GM19452 (cell line): ENCODE data around the gene EPM2A.
"Not testable (repeated sequence)": the region's sequence is repeated elsewhere in the genome, so short reads cannot be mapped to it uniquely, and the experiment has no call there.

Source experiments
- ATAC-seq: cut with Tn5 transposase; IDR thresholded peaks from one replicate; pipeline ENCODE4 v1.9.1; 2021; ENCODE audit not compliant: unreplicated experiment

The EPM2A gene

DNA sequence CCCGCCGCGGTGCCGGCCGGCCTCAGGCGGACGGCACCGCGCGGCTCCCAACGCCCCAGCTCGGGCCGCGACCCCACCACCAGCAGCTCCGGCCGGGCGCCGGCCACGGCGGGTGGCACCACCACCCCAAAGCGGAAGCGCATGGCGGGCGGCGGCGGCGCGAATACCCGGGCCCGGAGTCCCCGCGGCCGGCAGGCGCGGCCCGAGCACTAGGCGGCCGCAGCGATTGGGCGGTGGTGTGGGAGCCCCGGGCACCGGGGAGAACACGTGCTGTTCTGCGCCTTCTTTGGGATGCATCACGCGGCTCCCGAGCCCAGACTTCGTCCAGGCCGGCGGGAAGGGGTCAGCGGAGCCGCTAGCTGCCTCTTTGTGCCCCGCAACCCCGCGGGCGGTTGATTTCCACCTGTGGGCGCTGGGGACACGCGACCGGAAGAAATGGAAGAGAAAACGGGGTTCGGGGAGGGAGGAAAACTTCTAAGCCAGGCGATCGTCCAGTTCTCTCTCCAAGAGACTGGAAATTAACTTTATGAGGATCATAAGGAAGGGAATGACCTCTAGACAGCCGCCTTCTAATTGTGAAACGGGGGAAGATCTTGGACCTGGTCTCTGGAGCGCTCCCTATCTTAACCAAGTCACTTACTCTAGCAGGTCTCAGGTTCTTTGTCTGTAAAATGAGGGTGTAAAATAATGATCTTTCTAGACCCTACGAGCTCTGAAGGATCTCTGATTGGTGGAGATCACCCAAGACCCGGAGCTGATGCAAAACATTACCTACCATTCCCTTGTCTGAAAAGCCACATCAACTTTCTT, at the start of gene EPM2A:
TSS of gene EPM2A (minus strand) at position 165 of the 810 bp plus-strand sequence. CDS start at position 143, 22 bp downstream.
- ATAC-seq, result peak; percentile 63

GRCh38 chr6:145784683-145785082, 49.4 kb upstream of the EPM2A start:
- peak; percentile 92 for ATAC-seq

DNA sequence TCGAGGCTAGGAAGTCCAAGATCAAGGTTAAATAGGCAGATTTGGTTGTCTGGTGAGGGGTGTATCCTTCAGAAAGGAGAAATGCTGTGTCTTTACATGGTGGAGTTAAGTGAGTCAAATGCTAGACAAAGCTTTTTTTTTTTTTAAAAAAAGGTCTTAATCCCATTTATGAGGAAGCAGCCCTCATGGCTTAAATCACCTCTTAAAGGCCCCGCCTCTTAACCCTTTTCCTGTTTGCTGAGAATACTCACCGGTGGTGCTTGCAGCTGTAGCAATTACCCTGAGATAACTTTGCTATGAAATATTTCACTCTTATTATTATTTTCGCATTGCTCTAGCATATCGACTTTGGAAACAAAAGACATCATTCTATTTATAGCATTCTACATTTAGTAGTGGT, 48.5 kb upstream of the EPM2A start:
- ATAC-seq, result no peak

GRCh38 chr6:145772846-145773245, 37.5 kb upstream of the EPM2A start:
- no peak for ATAC-seq

- no peak for ATAC-seq
Measured at GRCh38 chr6:145765449-145765848, 30.1 kb upstream of the EPM2A start.

GRCh38 chr6:145763742-145764141, 28.4 kb upstream of the EPM2A start:
- no peak for ATAC-seq

DNA sequence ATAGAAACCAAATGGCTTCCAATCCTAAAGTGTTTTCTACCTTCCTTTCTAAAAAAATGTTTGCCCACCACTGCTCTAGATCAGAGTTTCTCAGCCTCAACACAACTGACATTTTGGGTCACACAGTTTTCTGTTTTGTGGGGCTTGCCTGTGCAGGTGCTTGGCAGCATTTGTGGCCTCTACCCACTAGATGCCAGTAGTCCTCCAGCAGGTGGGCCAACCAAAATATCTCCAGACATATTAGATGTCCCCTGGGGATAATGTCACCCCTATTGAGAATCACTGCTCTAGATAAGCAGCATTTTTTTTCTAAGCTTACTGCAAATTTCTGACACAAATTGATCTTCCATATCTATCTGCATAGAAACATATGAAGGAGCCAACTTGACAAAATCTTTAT, 26.3 kb upstream of the EPM2A start:
- no peak for ATAC-seq

DNA sequence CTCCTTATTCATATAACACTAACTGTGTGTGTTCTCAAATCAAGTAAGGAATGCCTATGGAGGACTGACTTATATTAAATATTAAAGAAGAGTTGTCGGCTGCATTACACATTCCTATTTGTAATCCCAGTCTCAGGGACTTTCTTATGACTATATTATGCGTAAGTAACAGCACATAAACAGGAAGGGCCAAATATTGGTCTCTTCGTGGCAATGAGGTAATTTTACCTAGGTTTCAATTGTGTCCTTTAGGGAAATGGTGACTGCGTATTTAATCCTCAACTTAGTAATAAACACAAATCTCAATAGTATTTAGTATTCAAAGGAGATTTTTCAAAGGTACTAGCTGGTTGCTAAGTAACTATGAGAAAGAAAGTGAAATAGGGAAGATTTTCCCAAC, 22.8 kb upstream of the EPM2A start:
- no peak for ATAC-seq

DNA sequence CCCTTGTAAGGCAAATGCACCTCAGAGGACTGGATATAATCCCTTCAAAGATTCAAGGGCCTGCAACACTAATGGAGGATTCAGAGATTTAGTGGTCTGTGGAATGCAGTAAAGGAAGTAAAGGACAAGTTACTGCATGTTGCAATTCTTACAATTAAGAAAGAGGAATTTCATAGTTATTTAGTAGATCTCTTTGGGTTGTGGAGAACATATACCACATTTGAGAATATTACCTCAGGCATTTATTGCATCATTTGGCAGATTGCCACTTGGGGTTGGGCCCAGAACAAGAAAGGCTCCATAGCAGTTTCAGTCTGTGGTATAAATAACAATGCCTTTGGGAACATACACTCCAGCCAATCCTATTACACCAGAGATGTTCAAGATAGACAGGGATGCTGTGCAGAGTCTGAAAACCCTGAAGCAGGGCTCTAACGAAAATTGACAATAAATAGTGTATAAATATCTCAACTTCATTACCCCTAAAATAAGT, 20.9 kb upstream of the EPM2A start:
- ATAC-seq, result no peak

DNA sequence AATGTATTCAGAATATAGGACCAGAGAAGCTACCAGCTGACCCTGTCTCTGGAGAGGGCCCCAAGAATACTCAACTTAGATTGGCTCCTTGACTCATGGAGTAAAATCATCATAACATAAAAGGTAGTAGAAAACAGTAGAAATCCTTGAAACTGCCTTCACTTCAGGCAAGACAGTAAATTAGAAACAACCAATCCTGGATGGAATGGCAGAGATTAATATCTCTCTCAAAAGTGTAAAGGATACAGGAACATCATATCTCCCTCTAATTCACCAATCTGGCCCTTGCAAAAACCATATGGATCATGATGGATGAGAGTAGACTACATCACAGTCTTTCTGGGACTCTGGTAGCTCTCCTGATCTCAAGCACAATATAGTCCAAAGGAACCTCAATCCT, 20.4 kb upstream of the EPM2A start:
- no peak for ATAC-seq

- ATAC-seq, result no peak
Measured at GRCh38 chr6:145752638-145753037, 17.3 kb upstream of the EPM2A start.

DNA sequence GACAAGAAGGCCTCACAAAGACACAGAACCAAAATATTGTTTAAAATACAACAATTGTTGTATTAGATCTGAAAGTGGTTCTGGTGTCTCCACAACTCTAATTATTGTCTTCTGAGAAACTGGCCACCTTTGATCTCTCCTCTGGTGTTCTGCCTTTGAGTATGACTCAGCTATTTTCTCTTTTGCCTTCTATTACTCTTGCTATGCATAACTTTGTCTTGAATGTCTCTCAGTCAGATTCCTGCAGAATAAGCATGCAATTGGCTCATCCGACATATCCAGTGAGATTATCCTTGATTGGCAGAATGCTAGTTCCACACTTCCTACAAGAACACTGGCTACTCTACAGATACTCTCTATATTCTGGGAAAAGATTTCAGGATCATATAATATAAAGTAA, 14.3 kb upstream of the EPM2A start:
- no peak for ATAC-seq

DNA sequence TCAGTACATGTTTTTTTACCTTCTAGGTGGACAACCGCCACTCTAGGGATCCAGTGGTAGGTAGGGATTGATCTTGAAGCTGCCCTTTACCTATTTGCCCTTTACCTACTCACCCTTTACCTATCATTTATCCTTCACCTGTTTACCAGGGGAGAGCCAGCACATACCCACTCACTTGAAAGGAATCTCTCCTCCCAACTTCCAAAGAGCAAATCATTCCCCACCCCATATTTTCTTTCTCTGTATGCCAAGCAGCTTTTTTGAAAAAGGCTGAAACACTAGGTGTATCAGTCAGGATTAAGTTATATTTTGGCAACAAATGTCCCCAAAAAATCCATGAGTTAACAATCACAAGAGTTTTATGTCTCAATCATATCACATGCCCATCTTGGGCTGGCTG, 10.5 kb upstream of the EPM2A start:
- ATAC-seq, result no peak

- no peak for ATAC-seq
Measured at GRCh38 chr6:145744619-145745018, 9.3 kb upstream of the EPM2A start.

GRCh38 chr6:145743332-145743731, 8.0 kb upstream of the EPM2A start:
- ATAC-seq, result no peak

- not testable (repeated sequence) for ATAC-seq
Measured at GRCh38 chr6:145742472-145742871, 7.2 kb upstream of the EPM2A start.

DNA sequence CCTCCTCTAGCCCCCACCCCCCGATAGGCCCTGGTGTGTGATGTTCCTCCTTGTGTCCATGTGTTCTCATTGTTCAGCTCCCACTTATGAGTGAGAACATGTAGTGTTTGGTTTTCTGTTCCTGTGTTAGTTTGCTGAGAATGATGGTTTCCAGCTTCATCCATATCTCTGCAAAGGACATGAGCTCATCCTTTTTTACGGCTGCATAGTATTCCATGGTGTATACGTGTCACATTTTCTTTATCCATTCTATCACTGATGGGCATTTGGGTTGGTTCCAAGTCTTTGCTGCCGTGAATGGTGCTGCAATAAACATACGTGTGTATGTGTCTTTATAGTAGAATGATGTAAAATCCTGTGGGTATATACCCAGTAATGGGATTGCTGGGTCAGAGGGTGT, 4.4 kb upstream of the EPM2A start:
- not testable (repeated sequence) for ATAC-seq

- ATAC-seq, result no peak
Measured at GRCh38 chr6:145738265-145738664, 2.9 kb upstream of the EPM2A start.

DNA sequence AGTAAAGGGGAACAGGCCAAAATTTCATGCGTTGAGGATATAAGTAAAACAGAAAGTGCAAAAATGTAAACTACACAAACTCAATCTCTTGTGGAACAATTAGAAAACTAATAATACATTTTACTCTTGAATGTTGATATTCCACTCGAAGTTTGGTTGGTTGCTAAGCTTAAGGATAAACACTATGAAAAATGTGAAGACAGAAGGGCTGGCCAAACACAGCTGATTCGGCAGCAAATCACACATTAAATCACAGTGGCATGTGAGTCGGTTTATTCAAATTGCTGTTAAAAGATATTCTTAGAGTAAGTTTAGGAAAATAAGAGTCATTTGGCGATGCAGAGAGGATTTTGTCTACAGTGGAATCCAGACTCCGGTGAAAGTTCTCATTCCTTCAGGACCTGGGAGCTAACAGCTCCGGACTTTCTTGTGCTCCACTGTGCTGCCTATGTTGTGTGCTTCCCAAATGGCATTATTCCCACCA, 1.4 kb upstream of the EPM2A start:
- no peak for ATAC-seq

DNA sequence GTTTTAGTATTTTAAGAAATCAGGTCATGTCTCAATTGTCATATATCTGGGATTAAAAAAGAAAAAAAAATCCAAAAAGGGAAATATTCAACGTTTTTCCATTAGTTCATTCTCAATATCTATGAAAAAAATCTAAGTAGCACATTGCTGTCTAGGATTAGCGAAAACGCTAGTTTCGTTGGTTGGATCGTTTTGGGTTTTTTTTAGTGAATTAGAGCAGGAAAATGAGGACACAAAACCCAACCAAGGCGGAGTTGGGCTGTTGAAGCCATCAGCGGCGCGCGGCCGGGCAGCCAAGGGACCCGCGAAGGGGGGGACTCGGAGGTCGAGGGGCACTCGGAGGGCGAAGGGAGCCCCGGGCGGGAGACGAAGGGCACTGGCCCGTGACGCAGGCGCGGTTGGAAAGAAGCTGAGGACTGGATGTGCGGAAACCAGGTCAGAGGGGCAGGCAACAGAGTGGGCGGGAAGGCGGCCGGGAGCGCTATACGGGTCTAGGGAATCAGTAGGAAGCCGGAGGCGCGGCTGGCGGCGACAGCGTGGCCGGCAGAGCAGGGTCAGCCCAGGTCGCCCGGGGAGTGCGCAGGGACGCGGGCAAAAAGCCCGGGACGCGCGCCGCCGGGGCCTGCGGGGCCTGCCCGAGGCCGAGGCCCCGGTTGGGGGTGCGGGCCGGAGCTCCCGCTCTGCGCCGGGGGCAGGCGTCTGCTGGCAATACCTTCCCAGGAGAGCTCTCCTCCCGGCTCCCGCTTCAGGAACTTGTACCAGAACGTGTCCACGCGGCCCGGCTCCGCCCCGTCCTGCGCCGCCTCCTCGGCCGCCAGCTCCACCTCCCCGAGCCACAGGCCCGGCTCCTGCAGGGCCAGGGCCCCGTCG, 599 bp downstream of the EPM2A start:
- peak; percentile 79 for ATAC-seq

DNA sequence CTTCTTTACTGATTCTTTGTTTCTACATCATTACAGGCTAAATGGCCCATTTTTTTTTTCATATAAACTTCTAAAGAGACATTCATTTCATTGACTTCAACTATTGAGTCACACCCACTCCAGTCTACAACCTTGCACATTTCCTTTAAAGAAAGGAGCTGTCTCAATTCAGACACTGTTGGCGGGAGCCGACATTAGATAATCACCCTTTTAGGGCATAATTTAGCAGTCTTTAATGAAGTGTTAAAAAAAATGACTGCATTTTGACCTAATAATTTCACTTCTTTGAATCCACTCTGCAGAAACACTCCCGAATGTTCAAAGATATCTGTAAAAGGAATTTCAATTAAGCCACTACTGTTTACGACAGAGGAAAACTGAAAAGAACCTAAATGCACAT, 1.5 kb downstream of the EPM2A start:
- ATAC-seq, result no peak

GRCh38 chr6:145733207-145733606, 2.1 kb downstream of the EPM2A start:
- no peak for ATAC-seq
